ENCODE measurements around the gene CMC2. TPM values are rescaled to one million over a fixed set of nuclear protein-coding genes. Genes with fewer than 3 reads are reported as not detected.

The CMC2 gene
- total RNA-seq, 2 donors from 2014 or later, result 136 to 212 TPM

DNA sequence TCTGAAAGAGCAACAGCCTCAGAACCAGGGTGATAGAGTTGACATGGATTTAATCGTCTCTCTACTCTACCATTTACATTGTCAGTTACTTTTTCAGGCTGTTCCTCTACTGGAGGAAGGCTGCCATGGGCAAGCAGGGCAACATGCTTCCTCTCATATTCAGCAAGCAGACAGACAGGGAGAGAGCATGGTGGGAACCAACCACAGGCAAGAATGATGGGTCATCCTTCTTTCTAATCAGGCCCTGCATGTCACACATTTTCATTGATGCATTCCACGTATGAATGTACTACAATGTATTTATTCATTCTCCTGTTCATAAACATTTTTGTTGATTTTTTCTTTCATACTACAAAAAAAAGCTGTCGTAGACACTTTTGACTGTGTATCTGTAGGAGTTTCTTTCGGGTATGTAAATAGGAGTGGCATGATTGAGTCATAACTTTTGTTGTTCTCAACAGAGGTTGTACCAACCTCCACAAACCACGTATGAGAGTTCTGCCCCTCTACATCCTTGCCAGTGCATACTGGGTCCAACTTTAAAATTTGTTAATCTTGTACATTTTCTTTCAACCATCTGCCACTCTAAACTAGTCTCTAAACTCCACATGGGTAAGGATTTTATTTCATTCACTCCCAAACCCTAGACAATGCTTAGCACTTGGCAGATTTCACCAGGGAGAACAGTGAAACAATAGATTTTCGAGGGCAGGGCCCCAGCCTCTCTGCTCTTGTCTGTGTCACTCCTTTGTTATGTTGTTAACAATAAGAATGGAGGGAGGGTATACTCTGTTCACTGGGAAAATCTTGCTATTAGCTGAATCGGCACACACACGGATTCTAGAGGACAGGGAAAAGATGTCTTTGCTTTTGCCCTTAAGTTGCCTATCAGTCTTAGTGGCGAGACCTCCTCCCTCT lies 58.7 kb downstream of the CMC2 start:
- TF ChIP-seq, protein P1, sequence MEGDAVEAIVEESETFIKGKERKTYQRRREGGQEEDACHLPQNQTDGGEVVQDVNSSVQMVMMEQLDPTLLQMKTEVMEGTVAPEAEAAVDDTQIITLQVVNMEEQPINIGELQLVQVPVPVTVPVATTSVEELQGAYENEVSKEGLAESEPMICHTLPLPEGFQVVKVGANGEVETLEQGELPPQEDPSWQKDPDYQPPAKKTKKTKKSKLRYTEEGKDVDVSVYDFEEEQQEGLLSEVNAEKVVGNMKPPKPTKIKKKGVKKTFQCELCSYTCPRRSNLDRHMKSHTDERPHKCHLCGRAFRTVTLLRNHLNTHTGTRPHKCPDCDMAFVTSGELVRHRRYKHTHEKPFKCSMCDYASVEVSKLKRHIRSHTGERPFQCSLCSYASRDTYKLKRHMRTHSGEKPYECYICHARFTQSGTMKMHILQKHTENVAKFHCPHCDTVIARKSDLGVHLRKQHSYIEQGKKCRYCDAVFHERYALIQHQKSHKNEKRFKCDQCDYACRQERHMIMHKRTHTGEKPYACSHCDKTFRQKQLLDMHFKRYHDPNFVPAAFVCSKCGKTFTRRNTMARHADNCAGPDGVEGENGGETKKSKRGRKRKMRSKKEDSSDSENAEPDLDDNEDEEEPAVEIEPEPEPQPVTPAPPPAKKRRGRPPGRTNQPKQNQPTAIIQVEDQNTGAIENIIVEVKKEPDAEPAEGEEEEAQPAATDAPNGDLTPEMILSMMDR (IDR thresholded peaks at IDR 0.05), result no peak
- Histone ChIP-seq H3K4me1 (peaks cover 0 to 10% of the 10 kb centered on the region in 2 donors), H3K4me3 (no peak overlapping the region), H3K9me3 (no peaks in the 10 kb centered on the region), H3K27me3 (no peaks in the 10 kb centered on the region), H3K27ac (no peak overlapping the region), H3K36me3 (no peaks in the 10 kb centered on the region)
- no peak for DNase-seq (ENCODE audit: low spot score)

DNA sequence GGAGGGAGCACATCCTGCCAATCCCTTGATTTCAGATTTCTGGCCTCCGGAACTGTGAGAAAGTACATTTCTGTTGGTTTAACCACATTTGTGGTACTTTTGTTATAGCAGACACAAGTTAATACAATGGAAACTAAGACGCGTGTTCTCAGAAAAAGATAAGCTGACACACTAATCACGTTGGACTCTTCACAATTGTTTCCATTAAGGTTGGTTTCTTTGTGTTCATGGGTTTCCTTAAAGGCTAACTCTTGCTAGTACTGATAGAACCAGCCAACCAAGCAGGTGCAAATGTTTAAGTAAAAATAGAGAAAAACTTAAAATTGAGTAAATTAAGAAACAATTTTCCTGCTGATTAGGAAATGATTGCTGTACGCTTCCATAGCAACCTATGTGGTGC lies 59.4 kb downstream of the CMC2 start:
- TF ChIP-seq, protein P1 (IDR thresholded peaks at IDR 0.05), result no peak
- Histone ChIP-seq H3K4me3 (no peak overlapping the region), H3K36me3 (no peaks in the 10 kb centered on the region), H3K27me3 (no peaks in the 10 kb centered on the region), H3K9me3 (no peaks in the 10 kb centered on the region), H3K27ac (no peak overlapping the region), H3K4me1 (peaks cover 0 to 10% of the 10 kb centered on the region in 2 donors)
- DNase-seq (ENCODE audit: low spot score), result no peak

GRCh38 chr16:80946481-80946880 lies 60.2 kb downstream of the CMC2 start:
- Histone ChIP-seq H3K27me3 (no peaks in the 10 kb centered on the region), H3K4me3 (no peak overlapping the region)

DNA sequence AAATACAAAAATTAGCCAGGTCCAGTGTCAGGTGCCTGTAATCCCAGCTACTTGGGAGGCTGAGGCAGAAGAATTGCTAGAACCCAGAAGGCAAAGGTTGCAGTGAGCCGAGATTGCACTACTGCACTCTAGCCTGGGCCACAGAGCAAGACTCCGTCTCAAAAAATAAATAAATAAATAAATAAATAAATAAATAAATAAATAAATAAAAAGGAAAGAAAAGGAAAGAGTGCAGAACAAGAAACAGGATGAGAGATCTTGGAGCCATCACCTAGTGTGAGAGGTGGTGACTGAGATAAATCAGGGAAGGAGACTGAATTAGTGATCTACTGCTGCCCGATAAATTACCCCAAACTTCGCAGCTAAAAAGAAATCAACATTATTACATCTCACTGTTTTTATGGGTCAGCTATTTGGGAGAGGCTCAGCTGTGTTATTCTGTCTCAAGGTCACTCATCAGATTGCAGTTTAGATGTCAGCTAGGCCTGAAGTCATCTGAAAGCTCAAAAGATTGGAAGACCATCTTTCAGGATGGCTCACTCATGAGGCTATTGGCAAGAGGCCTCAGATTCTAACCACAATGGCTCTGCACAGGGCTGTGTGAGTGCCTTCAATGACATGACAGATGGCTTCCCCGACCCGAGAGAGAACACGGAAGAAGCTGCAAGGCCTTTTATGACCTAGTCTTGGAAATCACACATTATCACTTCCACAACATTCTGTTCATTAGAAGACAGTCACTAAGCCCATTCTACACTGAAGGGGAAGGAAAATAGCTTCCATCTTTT lies 66.4 kb downstream of the CMC2 start:
- TF ChIP-seq, protein P1 (IDR thresholded peaks at IDR 0.05), result no peak
- Histone ChIP-seq H3K36me3 (no peaks in the 10 kb centered on the region), H3K4me1 (peaks cover 0 to 13% of the 10 kb centered on the region in 2 donors), H3K27me3 (no peaks in the 10 kb centered on the region), H3K4me3 (no peak overlapping the region), H3K27ac (no peak overlapping the region), H3K9me3 (no peaks in the 10 kb centered on the region)
- DNase-seq (ENCODE audit: low spot score), result no peak

More at GRCh38 chr16:80946481-80946880, 60.2 kb downstream of the CMC2 start:
- no peaks in the 10 kb centered on the region for H3K9me3 ChIP-seq
- TF ChIP-seq, protein P1 (IDR thresholded peaks at IDR 0.05), result no peak
- H3K4me1 ChIP-seq, result peaks cover 0 to 10% of the 10 kb centered on the region in 2 donors
- no peak for DNase-seq (ENCODE audit: low spot score)
- H3K36me3 ChIP-seq, result no peaks in the 10 kb centered on the region
- H3K27ac ChIP-seq, result no peak overlapping the region

DNA sequence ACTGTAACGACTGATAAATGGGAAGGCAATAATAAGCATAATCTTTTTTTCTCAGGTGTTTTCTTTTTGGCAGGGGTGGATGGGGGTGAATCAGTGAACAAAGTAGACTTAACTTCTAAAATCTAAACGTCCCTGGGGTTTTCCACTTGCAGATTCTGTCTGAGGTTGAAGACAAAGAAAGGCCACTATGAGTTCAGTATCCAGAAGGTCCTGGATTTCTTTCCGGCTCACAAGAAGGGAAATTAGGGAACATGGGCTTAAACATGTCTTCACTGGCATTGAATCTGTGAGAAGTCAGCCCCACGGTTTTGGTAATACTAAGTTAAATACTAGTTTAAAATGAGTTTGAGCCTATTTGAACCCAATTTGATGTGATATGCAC lies 67.8 kb downstream of the CMC2 start:
- TF ChIP-seq, protein P1 (IDR thresholded peaks at IDR 0.05), result no peak
- Histone ChIP-seq H3K27me3 (no peaks in the 10 kb centered on the region), H3K4me1 (peaks cover 0 to 13% of the 10 kb centered on the region in 2 donors), H3K4me3 (no peak overlapping the region), H3K9me3 (no peaks in the 10 kb centered on the region), H3K27ac (no peak overlapping the region), H3K36me3 (no peaks in the 10 kb centered on the region)
- no peak for DNase-seq (ENCODE audit: low spot score)

Data from right atrium auricular region (tissue), 2 donors.